Smooth muscle cell (in vitro differentiated cells): ENCODE results near the gene SMG6. TPM values are rescaled to one million over a fixed set of nuclear protein-coding genes. Genes with fewer than 3 reads are reported as not detected.
A peak's percentile ranks its signal among the peaks of the same experiment; 100 is the strongest.

Source experiments
- DNase-seq: peaks from one replicate; lab custom pipeline; 2025; ENCODE audit not compliant: unreplicated experiment; lab: John Stamatoyannopoulos, UW
- H2AFZ ChIP-seq: fragments of 200-600 bp; sonication (generic); 2 replicates; pipeline ENCODE4 v1.6.0; 2016; ENCODE audit warnings: antibody characterized with exemption, low read depth, mild to moderate bottlenecking
- H3F3A ChIP-seq: fragments of 200-600 bp; sonication (generic); 2 replicates; pipeline ENCODE4 v1.6.0; 2017; ENCODE audit warnings: antibody characterized with exemption, low read depth
- H3K27ac ChIP-seq: fragments of 200-600 bp; sonication (generic); 2 replicates; pipeline ENCODE4 v1.5.1; 2016; ENCODE audit warnings: low read depth, mild to moderate bottlenecking
- H3K27me3 ChIP-seq: fragments of 200-600 bp; sonication (generic); 2 replicates; pipeline ENCODE4 v1.6.1; 2016; ENCODE audit warnings: low read depth, mild to moderate bottlenecking
- H3K36me3 ChIP-seq: fragments of 200-600 bp; sonication (generic); 2 replicates; pipeline ENCODE4 v1.5.1; 2016; ENCODE audit warnings: low read depth
- H3K4me1 ChIP-seq: fragments of 200-600 bp; sonication (generic); 2 replicates; pipeline ENCODE4 v1.5.1; 2016; ENCODE audit warnings: low read depth
- H3K4me2 ChIP-seq: fragments of 200-600 bp; sonication (generic); 2 replicates; pipeline ENCODE4 v1.6.0; 2016; ENCODE audit warnings: mild to moderate bottlenecking
- H3K4me3 ChIP-seq: fragments of 200-600 bp; sonication (generic); 2 replicates; pipeline ENCODE4 v1.5.1; 2016; ENCODE audit warnings: mild to moderate bottlenecking
- H3K79me2 ChIP-seq: fragments of 200-600 bp; sonication (generic); 2 replicates; pipeline ENCODE4 v1.6.0; 2016; ENCODE audit warnings: low read depth, mild to moderate bottlenecking
- H3K9ac ChIP-seq: fragments of 200-600 bp; sonication (generic); 2 replicates; pipeline ENCODE4 v1.6.0; 2016; ENCODE audit warnings: low read depth
- H3K9me3 ChIP-seq: fragments of 200-600 bp; sonication (generic); replicated peaks from 2 replicates; pipeline ENCODE4 v1.5.1; 2016; ENCODE audit warnings: low read depth
- H4K20me1 ChIP-seq: fragments of 200-600 bp; sonication (generic); 2 replicates; pipeline ENCODE4 v1.6.0; 2016; ENCODE audit warnings: low read depth
- CTCF ChIP-seq: fragments of 200-600 bp; sonication (generic); IDR thresholded peaks from 2 replicates; pipeline ENCODE4 v1.5.1; 2017; ENCODE audit warnings: borderline replicate concordance, mild to moderate bottlenecking, antibody characterized with exemption; ENCODE audit not compliant: insufficient read depth, poor library complexity, severe bottlenecking
- WGBS: methylation state at CpG from one replicate; pipeline ENCODE4 v1.1.7; 2016; ENCODE audit warnings: low lambda C conversion rate; 5-methylcytosine and 5-hydroxymethylcytosine counted together
- polyA plus RNA-seq: library from polyadenylated mRNA; unstranded; fragments of >200 nt; fragmentation: Nextera tagmentation; extraction: Ambion mirVana; gene quantifications from 2 replicates; pipeline ENCODE4 v1.2.1, GENCODE V29; 2016
- total RNA-seq: library from RNA; depleted of rRNA; stranded (reverse); fragments of >200 nt; gene quantifications from 2 replicates; pipeline ENCODE4 v1.2.3, GENCODE V29; 2014

Gene SMG6
- total and polyA plus RNA-seq, 2 experiments from 2014 or later = 10.6 to 21.4 TPM

GRCh38 chr17:2056206-2057174, 247.1 kb downstream of the SMG6 start:
- H3K79me2 ChIP-seq = peaks cover 4% of the 10 kb centered on the region

DNA sequence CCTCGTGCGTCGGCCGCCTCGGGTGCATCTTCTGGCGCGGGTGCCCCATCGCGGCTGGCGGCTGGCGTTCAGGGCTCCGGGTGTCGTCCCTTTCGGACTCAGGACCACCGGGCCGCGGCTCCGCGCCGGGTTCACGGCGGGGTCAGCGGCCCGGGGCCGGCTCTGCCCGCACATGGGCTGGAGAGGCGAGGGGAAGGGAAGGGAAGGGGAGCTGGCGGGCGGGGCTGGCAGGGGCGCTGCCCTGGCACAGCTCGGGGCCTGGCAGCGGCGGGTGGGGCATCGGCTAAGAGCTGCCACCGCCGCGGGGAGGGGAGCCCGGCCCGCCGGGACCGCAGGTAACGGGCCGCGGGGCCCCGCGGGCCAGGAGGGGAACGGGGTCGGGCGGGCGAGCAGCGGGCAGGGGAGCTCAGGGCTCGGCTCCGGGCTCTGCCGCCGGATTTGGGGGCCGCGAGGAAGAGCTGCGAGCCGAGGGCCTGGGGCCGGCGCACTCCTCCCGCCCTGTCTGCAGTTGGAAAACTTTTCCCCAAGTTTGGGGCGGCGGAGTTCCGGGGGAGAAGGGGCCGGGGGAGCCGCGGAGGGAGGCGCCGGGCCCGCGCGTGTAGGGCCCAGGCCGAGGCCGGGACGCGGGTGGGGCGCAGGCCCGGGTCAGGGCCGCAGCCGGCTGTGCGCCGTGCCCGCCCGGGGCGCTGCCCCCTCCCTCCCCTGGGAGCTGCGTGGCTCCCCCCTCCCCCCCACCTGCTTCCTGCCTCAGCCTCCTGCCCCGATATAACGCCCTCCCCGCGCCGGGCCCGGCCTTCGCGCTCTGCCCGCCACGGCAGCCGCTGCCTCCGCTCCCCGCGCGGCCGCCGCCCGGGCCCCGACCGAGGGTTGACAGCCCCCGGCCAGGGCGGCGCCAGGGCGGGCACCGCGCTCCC, 248.0 kb downstream of the SMG6 start:
- H3K27me3 ChIP-seq = peaks cover 42% of the 10 kb centered on the region
- WGBS = 5% methylated on average over 8 of the region's 113 CpGs
- no peak overlapping the region for H2AFZ ChIP-seq

More at GRCh38 chr17:2056206-2057174, 247.1 kb downstream of the SMG6 start:
- Histone ChIP-seq H4K20me1 (peaks cover 25% of the 10 kb centered on the region), H3K36me3 (no peaks in the 10 kb centered on the region), H3K9ac (no peak overlapping the region), H3K9me3 (no peaks in the 10 kb centered on the region), H3K4me3 (peak overlapping the region; percentile 59), H3F3A (peaks cover 5% of the 10 kb centered on the region), H3K27ac (no peak overlapping the region), H3K4me2 (peak overlapping the region; percentile 93), H3K4me1 (peaks cover 10% of the 10 kb centered on the region), H2AFZ (no peak overlapping the region), H3K27me3 (peaks cover 34% of the 10 kb centered on the region)
- TF ChIP-seq CTCF = no peak
- WGBS = 18% methylated on average over 64 of the region's 85 CpGs
- DNase-seq = peak; percentile 38

DNA sequence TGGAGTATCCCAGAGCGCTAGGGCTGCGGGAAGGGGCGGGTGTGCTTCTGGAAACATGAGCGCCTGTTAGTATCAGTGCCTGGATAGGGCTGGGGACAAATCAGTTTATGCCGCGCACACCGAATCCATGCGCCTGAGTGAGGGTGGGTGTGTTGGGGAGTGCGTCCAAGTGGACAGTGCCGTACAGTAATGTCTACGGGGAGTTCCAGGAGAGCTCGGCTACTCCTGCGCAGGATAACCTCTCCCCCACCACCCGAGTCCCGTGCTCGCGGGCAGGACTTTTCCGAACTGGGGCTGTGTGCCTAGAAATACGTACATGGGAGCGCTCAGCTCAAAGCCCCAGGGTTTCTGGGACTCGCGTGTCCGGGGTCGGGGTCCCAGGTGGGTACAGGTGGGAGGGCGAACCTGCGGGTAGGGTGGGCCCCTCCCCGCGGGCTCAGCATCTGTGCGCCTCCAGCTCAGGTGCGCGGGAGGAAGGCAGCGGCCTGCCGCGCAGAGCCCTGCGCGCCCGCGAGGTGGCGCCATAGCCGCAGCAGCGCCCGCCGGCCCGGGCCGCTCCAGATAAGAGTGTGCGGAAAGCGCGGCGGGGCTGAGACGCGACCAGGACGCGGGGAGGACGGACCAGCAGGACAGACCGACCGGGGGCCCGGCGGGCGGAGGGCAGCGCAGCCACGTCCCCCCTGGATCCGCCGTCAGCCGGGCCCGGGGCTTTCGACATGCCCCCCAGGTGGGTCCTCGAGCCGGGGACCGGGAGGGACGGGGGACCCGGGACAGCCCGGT, 248.9 kb downstream of the SMG6 start, which contains the start of gene HIC1:
TSS of gene HIC1 (plus strand) at position 592 of the 780 bp plus-strand sequence. CDS start 1,588 bp downstream, outside the sequence.
- no peak within 1 kb of the TSS for H2AFZ ChIP-seq
- H3K4me3 ChIP-seq = peak within 1 kb of the TSS; percentile 59
- H4K20me1 ChIP-seq = peaks cover 25% of the 10 kb centered on the region
- peaks cover 4% of the 10 kb centered on the region for H3K79me2 ChIP-seq
- H3K27me3 ChIP-seq = peaks cover 42% of the 10 kb centered on the region
- no peak within 1 kb of the TSS for H3K27ac ChIP-seq
- peak within 1 kb of the TSS; percentile 24 for H3K9ac ChIP-seq
- no peaks in the 10 kb centered on the region for H3K9me3 ChIP-seq
- peak; percentile 84 for TF ChIP-seq CTCF
- peaks cover 18% of the 10 kb centered on the region for H3K4me1 ChIP-seq
- H3K4me2 ChIP-seq = peak within 1 kb of the TSS; percentile 93
- 7% methylated on average over 68 of the region's 72 CpGs for WGBS
- H3F3A ChIP-seq = peaks cover 6% of the 10 kb centered on the region
- H3K36me3 ChIP-seq = no peaks in the 10 kb centered on the region
- peak; percentile 59 for DNase-seq

More for the DNA sequence above, 248.0 kb downstream of the SMG6 start:
- Histone ChIP-seq H3K9ac (peak overlapping the region; percentile 24), H3K79me2 (peaks cover 4% of the 10 kb centered on the region), H4K20me1 (peaks cover 25% of the 10 kb centered on the region), H3K4me3 (peak overlapping the region; percentile 59), H3F3A (peaks cover 6% of the 10 kb centered on the region), H3K9me3 (no peaks in the 10 kb centered on the region), H3K36me3 (no peaks in the 10 kb centered on the region), H3K4me1 (peaks cover 18% of the 10 kb centered on the region), H3K4me2 (peak overlapping the region; percentile 93), H3K27ac (no peak overlapping the region)
- no peak for DNase-seq
- TF ChIP-seq CTCF = no peak
